ENCODE results near the gene FBLL1.

DNA sequence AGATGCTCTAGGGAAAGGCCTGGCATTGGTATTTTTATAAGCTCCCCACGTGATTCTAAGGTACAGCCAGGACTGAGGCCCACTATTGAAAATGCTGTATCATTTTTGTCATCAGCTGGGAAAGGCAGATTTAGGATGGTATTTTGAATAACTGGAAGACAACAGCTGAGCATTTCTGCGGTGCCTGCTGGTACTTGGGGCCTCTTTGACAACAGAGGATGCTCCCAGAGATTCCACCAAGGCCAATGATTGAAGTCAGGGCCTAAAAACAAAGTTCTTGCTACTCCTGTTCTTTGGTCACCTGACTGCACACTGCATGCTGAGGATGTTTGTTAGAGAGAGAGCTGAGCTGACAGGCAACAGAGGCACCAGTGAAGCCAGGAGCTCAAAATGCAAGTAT is 8.1 kb downstream of the FBLL1 start:
- TF ChIP-seq, protein P1, sequence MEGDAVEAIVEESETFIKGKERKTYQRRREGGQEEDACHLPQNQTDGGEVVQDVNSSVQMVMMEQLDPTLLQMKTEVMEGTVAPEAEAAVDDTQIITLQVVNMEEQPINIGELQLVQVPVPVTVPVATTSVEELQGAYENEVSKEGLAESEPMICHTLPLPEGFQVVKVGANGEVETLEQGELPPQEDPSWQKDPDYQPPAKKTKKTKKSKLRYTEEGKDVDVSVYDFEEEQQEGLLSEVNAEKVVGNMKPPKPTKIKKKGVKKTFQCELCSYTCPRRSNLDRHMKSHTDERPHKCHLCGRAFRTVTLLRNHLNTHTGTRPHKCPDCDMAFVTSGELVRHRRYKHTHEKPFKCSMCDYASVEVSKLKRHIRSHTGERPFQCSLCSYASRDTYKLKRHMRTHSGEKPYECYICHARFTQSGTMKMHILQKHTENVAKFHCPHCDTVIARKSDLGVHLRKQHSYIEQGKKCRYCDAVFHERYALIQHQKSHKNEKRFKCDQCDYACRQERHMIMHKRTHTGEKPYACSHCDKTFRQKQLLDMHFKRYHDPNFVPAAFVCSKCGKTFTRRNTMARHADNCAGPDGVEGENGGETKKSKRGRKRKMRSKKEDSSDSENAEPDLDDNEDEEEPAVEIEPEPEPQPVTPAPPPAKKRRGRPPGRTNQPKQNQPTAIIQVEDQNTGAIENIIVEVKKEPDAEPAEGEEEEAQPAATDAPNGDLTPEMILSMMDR (conservative IDR thresholded peaks at IDR 0.05; ENCODE audit: low read depth, low read length): no peak
- no peak for TF ChIP-seq EZH2 (IDR thresholded peaks at IDR 0.05; ENCODE audit: low read length, unreplicated experiment)

Data from PC-3 (cell line).